ENCODE data around the gene NUP54.

DNA sequence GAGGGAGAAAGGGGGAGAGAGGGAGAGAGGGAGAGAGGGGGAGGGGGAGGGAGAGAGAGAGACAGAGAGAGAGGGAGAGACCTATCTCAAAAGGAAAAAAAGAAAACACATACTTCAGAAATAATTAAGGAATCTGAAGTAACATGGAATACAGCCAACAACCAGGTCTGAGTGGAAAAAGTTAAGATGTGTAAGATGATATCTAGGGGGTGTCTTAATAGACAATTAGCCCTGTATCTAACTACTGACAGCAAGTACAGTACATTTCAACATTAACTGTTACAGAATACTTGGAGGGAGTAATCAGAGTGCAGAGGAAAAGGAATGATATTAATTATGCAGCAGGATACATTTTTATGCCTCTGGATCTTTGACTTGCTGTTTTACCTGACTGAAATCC lies 22.4 kb downstream of the NUP54 start:
- TF ChIP-seq, protein P1, sequence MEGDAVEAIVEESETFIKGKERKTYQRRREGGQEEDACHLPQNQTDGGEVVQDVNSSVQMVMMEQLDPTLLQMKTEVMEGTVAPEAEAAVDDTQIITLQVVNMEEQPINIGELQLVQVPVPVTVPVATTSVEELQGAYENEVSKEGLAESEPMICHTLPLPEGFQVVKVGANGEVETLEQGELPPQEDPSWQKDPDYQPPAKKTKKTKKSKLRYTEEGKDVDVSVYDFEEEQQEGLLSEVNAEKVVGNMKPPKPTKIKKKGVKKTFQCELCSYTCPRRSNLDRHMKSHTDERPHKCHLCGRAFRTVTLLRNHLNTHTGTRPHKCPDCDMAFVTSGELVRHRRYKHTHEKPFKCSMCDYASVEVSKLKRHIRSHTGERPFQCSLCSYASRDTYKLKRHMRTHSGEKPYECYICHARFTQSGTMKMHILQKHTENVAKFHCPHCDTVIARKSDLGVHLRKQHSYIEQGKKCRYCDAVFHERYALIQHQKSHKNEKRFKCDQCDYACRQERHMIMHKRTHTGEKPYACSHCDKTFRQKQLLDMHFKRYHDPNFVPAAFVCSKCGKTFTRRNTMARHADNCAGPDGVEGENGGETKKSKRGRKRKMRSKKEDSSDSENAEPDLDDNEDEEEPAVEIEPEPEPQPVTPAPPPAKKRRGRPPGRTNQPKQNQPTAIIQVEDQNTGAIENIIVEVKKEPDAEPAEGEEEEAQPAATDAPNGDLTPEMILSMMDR (IDR thresholded peaks at IDR 0.05): no peak
- TF ChIP-seq POLR2A (IDR thresholded peaks at IDR 0.05) (no peak), POLR2AphosphoS5 (IDR thresholded peaks at IDR 0.05) (no peak)

Data from prostate gland (tissue), 2 donors.